22Rv1 (cell line): Measurements from ENCODE around the gene ROPN1B.
"Not testable (repeated sequence)": the region's sequence is repeated elsewhere in the genome, so short reads cannot be mapped to it uniquely, and the experiment has no call there.

ENCODE experiments used
- H3K27ac ChIP-seq: fragments of 450-650 bp; 2 replicates; pipeline ENCODE4 v1.5.1; 2017
- TF ChIP-seq, protein P1 (sequence below): fragments of 450-650 bp; IDR thresholded peaks from 2 replicates; pipeline ENCODE4 v1.5.1; 2017; ENCODE audit warnings: mild to moderate bottlenecking

Gene ROPN1B

DNA sequence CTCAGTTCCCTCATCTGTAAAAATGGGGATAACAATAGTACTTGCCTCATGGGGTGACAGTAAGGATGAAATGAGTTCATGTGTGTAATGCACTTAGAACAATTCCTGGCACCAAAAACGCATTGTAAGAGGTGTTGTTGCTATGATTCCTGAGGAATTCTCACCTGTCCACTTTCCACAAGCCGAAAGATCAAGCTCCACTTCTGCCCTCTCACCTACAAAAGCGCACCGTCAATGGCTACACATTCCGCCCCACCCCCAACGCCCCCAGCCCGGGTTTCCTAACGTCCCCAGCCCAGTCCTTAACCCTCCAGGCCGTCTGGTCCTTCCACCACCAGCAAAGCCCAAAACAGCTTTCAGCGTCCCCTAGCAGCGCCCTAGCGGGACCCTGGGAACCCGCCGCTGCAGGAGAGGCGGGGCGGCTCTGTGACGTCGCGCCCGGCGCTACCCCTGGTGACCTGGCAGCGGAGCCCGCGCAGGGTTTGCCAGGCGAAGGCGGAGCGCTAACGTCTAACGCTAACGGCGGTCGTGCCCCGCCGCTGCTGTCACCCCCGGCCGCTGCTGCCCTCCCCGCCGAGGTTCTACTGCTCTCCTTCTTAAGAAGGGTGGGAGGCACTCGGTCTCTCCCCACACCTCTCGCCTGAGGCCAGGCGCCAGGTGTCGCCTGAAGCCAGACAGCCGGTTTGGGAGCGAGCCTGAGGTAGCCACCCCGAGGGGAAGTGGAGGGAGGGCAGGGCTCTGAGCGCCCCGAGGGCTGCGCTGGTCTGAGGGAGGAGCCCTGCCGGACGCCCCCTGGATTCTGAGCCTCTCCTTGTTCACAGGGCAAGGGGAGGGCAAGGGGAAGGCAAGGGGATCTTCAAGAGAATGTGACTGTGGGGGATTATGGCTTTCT lies at the start of gene ROPN1B:
ROPN1B (plus strand) TSS at position 478 of the 892 bp plus-strand sequence. CDS start 2,877 bp downstream, outside the sequence.
- not testable (repeated sequence) for H3K27ac ChIP-seq

DNA sequence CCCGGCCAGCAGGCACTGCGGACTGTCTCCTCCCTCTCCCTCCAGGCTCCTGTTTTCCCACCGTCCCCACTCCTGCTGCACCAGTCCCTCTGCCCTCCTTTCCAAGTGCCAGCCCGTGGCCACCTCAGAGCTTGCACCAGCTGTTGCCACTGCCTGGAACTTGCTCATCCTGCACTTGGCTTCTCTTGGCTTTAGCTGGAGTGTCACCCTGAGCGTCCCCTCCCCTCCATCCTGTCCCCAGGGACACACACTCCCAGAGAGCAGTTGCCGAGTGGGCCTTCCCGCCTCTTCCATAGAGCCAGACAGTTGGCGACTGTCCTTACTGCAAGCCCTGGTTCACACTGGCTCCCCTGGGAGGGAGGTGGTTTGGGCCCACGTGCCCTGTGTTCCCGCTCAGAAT lies 48.8 kb upstream of the ROPN1B start:
- not testable (repeated sequence) for H3K27ac ChIP-seq

DNA sequence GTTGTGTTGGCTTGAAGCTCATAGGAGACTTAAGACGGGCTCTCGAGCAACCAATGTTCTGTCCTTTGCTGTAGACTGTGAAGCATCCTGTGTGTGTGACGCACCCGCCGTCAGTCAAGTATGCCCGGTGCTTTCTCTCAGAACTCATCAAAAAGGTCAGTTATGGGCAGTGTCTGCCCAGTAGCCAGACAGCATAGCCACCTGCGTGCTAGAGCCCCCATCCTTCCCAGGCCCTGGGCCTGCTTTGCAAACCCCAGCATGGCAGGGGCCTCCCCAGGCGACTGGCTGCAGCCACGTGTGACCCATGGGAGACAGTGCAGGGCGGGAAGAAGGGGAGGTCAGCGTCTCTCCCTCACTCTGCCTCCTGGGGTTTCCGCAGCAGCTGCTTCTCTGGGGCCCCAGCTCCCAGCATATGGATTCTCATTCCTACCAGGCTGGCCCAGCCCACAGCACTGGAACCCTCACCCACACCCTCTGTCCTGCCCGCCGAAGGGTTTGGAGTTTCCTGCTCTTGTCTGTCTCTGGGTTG lies 48.2 kb upstream of the ROPN1B start:
- not testable (repeated sequence) for H3K27ac ChIP-seq

DNA sequence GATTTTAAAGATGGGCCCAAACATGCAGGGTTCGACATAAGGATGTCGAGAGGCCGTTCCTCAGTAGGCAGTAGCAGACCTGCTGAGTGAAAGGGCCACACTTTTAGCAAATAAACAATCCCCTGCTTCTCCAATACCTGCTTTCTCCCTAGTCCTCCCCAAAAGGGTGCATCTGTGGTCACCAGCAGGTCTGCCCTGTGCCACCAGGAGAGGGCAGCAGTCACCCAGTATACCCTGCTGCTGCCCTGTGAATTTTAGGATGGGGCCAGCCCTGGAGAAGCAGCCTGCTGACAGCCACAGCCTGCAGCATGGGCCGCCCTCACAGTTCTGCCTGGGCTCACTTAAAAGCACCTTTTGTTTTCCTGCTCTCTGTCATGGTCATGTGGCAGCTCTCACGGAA lies 47.3 kb upstream of the ROPN1B start:
- H3K27ac ChIP-seq = not testable (repeated sequence)
- TF ChIP-seq, protein P1, sequence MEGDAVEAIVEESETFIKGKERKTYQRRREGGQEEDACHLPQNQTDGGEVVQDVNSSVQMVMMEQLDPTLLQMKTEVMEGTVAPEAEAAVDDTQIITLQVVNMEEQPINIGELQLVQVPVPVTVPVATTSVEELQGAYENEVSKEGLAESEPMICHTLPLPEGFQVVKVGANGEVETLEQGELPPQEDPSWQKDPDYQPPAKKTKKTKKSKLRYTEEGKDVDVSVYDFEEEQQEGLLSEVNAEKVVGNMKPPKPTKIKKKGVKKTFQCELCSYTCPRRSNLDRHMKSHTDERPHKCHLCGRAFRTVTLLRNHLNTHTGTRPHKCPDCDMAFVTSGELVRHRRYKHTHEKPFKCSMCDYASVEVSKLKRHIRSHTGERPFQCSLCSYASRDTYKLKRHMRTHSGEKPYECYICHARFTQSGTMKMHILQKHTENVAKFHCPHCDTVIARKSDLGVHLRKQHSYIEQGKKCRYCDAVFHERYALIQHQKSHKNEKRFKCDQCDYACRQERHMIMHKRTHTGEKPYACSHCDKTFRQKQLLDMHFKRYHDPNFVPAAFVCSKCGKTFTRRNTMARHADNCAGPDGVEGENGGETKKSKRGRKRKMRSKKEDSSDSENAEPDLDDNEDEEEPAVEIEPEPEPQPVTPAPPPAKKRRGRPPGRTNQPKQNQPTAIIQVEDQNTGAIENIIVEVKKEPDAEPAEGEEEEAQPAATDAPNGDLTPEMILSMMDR = peak; percentile 79

DNA sequence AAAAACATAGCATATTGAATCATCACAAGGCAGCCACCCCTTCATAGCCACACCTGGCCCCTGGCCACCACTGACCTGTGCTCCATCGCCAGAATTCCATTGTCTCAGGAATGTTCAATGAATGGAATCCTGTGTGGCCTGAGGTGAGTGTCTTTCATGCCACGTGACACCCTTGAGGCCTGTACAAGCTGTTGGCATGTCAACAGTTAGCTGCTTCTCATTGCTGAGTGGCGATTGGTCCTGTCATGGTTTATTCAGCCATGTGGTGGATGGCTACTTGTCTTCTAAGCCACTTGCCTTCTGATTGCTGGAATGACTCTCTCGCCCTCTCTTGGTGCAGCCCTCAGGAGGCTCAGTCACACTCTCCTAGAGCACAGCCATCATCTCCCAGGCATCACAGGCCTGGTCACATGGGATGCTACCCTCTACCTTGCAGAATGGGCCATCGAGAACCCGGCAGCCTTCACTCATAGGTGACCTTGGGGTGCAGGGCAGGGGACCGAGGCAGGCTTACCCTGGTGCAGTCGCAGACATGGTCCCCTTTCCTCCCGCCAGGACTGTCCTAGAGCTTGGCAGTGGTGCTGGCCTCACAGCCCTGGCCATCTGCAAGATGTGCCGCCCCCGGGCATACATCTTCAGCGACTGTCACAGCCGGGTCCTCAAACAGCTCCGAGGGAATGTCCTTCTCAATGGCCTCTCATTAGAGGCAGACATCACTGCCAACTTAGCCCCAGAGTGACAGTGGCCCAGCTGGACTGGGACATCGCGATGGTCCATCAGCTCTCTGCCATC lies 45.5 kb upstream of the ROPN1B start:
- not testable (repeated sequence) for H3K27ac ChIP-seq

DNA sequence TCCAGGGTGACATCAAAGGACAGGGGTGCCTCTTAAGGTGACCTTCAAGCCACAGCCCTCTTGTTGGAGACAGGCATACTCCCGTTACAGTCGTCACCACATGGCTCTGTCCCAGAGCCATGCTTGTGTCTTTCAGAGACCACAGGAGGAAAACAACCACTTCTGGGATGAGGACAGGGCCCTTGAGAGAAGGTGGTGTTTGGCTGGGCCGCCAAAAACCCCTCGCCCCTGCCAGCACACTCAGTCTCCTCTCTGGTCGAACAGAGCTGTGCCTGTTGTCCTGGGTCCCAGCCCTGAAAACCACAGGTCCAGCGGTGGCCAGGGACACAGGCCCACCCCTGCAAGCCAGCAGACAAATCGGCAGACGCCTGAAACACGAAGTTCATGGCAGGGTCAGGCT lies 44.7 kb upstream of the ROPN1B start:
- H3K27ac ChIP-seq = not testable (repeated sequence)

DNA sequence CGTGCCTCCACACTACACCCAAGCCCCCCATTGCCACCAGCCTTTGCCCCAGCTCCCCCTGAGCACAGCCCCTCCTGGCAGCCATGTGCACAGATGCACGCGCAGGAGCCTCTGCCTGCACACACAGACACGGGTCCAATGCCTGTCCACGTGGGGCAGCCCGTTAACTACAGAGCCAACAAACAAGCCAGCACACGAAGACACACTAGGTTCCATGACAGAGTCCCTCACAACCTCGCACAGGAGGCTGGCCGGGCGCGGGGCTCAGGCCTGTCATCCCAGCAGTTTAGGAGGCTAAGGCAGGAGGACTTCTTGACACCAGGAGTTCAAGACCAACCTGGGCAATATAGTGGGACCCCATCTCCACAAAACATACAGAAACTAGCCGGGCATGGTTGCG lies 43.3 kb upstream of the ROPN1B start:
- not testable (repeated sequence) for H3K27ac ChIP-seq

DNA sequence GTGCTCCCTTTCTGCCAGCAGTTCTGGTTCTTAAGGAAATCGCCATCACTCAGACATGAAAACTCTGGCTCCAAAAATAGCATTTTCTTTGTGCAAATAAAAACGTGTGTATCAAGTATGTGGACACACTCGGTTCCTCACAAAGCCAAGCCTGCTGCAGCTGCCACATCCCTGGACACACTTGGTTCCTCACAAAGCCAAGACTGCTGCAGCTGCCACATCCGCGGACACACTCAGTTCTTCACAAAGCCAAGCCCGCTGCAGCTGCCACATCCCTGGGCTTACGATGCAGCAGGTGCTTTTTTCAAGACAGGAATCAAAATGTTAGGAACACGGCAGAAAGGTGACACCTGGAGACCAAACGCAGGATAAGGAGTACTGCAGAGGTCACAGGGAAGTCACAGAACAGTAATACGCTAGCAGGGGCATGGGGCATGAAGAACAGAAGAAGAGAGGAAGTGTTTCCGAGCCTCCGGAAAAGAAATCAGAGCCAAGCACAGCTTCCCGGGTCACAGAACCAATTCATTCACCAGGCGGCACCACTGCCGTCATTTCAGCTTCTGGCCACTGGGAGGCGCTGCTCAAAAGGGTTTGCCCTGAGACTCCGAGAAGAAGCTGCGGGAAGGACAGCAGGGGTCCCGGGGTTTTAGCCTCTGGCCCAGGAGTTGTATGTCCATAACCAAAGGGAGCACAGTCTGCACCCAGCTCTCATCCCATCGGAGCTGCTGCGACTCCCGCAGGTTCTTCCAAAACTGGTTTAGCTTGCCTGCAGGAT lies 40.0 kb upstream of the ROPN1B start:
- H3K27ac ChIP-seq = not testable (repeated sequence)
- TF ChIP-seq, protein P1 = peak; percentile 63

DNA sequence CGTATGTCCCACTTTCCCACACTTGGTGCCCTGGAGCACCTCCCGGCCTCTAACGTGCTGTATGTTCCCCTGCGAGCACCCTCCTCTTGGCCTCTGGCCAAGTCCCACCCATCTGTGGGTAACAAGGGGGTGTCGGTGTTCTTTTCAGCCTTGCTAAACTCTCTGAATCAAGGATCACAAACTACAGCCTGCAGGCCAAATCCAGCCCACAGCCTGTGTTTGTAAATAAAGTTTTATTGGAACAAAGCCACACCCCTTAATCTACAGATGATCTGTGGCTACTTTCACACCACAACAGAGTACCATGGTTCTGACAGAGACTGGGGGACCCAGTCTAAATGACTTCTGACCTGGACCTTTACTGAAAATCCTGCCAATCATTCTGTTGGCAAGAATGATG lies 39.2 kb upstream of the ROPN1B start:
- not testable (repeated sequence) for H3K27ac ChIP-seq

DNA sequence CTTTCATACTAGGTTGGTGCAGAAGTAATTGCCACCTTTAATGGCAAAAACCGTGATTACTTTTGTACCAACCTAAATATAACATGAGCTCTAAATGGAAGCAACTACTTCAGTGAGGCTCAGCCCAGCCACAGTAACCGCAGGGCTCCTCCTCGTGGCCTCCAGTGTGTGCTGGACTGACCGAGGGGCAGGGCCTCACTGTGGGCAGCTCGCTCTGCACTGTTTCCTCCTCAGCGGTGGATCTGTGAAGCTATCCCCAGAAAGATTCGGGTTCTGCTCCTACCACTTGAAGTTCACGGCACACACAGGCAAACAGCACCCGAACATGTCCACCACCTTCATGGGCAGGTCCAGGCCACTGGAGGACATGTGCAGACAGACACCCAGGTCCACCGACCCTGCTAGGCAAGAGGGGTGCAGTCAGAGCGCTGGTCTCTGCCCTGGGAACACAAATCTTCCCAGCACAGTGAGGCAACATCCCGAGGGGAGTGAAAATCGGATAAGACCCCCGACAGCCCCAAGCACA lies 37.6 kb upstream of the ROPN1B start:
- not testable (repeated sequence) for H3K27ac ChIP-seq

DNA sequence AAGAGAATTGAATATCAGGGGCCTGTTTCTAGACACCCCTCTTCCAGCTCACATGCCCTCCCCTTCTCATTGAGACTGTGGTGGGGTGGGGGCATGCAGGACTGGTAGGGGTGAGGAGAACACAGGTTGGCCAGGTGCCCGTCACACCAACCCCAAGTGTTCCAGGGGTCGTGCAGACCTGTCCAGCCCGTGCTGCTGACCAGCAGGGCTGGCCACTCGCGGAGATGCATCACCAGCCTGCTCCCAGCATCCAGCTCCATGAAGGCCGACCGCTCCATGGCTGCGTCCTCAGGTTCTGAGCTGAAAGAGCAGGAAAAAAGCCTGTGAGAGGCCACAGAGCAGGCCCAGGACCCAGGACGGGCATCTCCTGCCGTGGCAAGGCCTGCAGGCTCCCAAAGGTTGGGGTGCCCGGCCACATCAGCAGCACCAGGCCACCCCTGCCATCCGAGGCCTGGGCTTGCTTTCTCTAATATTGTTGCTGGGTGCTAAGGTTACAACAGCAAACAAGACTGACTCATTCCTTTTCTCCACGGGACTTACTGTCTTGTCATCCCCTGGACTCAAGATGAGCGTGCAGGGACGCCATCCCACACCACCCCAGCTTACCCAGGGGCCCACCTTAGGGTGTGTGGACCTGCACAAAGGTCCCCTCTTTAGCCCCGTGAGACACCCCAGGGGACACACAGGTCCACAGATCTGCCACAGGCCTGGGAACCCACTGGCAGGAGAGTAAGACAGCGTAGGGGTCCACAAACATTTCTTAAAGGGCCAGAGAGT lies 35.4 kb upstream of the ROPN1B start:
- H3K27ac ChIP-seq = not testable (repeated sequence)

DNA sequence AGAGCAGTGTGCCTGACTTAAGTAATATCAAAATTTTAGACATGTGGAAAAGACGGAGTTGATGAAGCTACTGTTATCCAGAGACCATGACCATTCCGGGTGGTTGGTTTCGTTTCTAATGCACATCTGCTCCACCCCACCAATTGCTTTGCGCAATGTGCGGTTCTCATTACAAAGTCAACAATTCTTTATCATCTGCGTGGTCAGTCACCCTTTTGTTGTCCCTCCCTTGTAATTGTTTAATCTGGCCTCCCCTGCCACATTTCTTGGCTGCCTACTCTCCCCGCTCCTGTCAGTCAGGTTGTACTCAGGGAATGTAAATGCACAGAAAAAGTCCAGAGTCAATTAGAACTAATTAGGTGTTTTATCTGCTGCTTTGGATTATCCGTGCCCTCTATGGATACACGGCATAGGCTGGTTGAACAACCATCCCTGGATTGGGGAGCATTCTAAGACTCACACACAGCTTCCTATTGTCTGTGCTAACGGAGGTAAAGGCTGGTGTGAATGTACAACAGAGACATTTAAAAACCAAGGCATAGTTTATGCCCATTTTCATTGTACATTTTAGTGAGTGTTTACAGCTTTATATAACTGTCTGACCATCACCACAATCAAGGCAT lies 33.6 kb upstream of the ROPN1B start:
- not testable (repeated sequence) for H3K27ac ChIP-seq
